Body of pancreas (tissue), 4 donors: Measurements from ENCODE around the gene FAM204A.

Experiments
- CTCF ChIP-seq, 7 experiments: fragments of 450-650 bp in 4 of 7; fragments of 200-600 bp in 3 of 7; sonication (generic) in 3 of 7; IDR thresholded peaks; one replicate each; pipeline ENCODE4 v1.5.1; 2016 to 2019; ENCODE audit warnings: antibody characterized with exemption in 7 of 7
- POLR2A ChIP-seq, 3 donors: fragments of 450-650 bp; IDR thresholded peaks; one replicate each; pipeline ENCODE4 v1.6.1; 2016; ENCODE audit warnings: antibody characterized with exemption in 3 of 3, mild to moderate bottlenecking in 2 of 3

- TF ChIP-seq CTCF (IDR thresholded peaks at IDR 0.05): no peak
- TF ChIP-seq POLR2A (IDR thresholded peaks at IDR 0.05): no peak
These were observed 11.6 kb downstream of the FAM204A start for GRCh38 chr10:118330295-118331076.
